ENCODE measurements around the gene OR2F1.

Gene OR2F1

GRCh38 chr7:143954544-143954943 lies at the start of gene OR2F1:
TSS of gene OR2F1 (plus strand) at chr7:143954844. CDS start at chr7:143959971, 5,127 bp downstream.
- DNase-seq = no peak

GRCh38 chr7:143905509-143905908 lies 49.1 kb upstream of the OR2F1 start:
- DNase-seq = no peak

- no peak for DNase-seq
Observed at GRCh38 chr7:143906151-143906550, 48.5 kb upstream of the OR2F1 start.

GRCh38 chr7:143906895-143907294 lies 47.7 kb upstream of the OR2F1 start:
- no peak for DNase-seq

GRCh38 chr7:143908120-143908519 lies 46.5 kb upstream of the OR2F1 start:
- no peak for DNase-seq

GRCh38 chr7:143909863-143910262 lies 44.8 kb upstream of the OR2F1 start:
- DNase-seq = no peak

- DNase-seq = no peak
Observed at GRCh38 chr7:143910473-143911248, 44.0 kb upstream of the OR2F1 start.

GRCh38 chr7:143913945-143914615 lies 40.6 kb upstream of the OR2F1 start:
- no peak for DNase-seq

- no peak for DNase-seq
Observed at GRCh38 chr7:143914938-143915652, 39.5 kb upstream of the OR2F1 start.

GRCh38 chr7:143924851-143925250 lies 29.8 kb upstream of the OR2F1 start:
- DNase-seq = no peak

GRCh38 chr7:143929224-143929920 lies 25.3 kb upstream of the OR2F1 start:
- no peak for DNase-seq

GRCh38 chr7:143931739-143932138 lies 22.9 kb upstream of the OR2F1 start:
- no peak for DNase-seq

- no peak for DNase-seq
Observed at GRCh38 chr7:143934526-143935325, 19.9 kb upstream of the OR2F1 start, which contains the start of gene OR2F2. TSS of gene OR2F2 (plus strand) at chr7:143935233. CDS start at chr7:143935233, 0 bp downstream.

GRCh38 chr7:143936087-143937009 lies 18.3 kb upstream of the OR2F1 start:
- no peak for DNase-seq

GRCh38 chr7:143938379-143939243 lies 16.0 kb upstream of the OR2F1 start:
- DNase-seq = no peak

GRCh38 chr7:143945423-143945822 lies 9.2 kb upstream of the OR2F1 start:
- no peak for DNase-seq

- no peak for DNase-seq
Observed at GRCh38 chr7:143947111-143947510, 7.5 kb upstream of the OR2F1 start.

GRCh38 chr7:143948733-143949132 lies 5.9 kb upstream of the OR2F1 start:
- DNase-seq = no peak

GRCh38 chr7:143953421-143953820 lies 1.2 kb upstream of the OR2F1 start:
- no peak for DNase-seq

GRCh38 chr7:143954135-143954534 lies 509 bp upstream of the OR2F1 start:
- no peak for DNase-seq
